ENCODE measurements around the gene PRCC. TPM values are rescaled to one million over a fixed set of nuclear protein-coding genes. Genes with fewer than 3 reads are reported as not detected.

The PRCC gene
- total and polyA plus RNA-seq, 2 of the 8 experiments (the other 6 are each of a cell fraction or from before 2014, with no cell fraction given) = 95.2 to 115 TPM

GRCh38 chr1:156811168-156811567 lies 43.8 kb downstream of the PRCC start (continued):
- no peak for TF ChIP-seq NANOG (IDR thresholded peaks at IDR 0.05; ENCODE audit: insufficient read depth, low read depth, low read length, poor library complexity, severe bottlenecking)
